Loucy (cell line): Measurements from ENCODE around the gene GNRHR.
"Not testable (repeated sequence)": the region's sequence is repeated elsewhere in the genome, so short reads cannot be mapped to it uniquely, and the experiment has no call there.

Experiments
- H2AFZ ChIP-seq: fragments of 200-600 bp; sonication (generic); 2 replicates; pipeline ENCODE4 v1.6.0; 2016; ENCODE audit warnings: antibody characterized with exemption, mild to moderate bottlenecking, low read length, moderate library complexity
- H3F3A ChIP-seq: fragments of 200-600 bp; 2 replicates; pipeline ENCODE4 v1.6.0; 2016; ENCODE audit warnings: antibody characterized with exemption, low read depth, mild to moderate bottlenecking
- H3K27me3 ChIP-seq: fragments of 200-600 bp; sonication (generic); 2 replicates; pipeline ENCODE4 v1.6.1; 2014; ENCODE audit warnings: low read length, mild to moderate bottlenecking; ENCODE audit not compliant: insufficient read depth, poor library complexity, severe bottlenecking
- H3K36me3 ChIP-seq: fragments of 200-600 bp; sonication (generic); 2 replicates; pipeline ENCODE4 v1.6.1; 2016; ENCODE audit warnings: low read length; ENCODE audit not compliant: insufficient read depth
- H3K4me1 ChIP-seq: fragments of 200-600 bp; sonication (generic); 2 replicates; pipeline ENCODE4 v1.5.1; 2014; ENCODE audit warnings: low read length, mild to moderate bottlenecking; ENCODE audit not compliant: insufficient read depth, poor library complexity, severe bottlenecking
- H3K4me2 ChIP-seq: fragments of 200-600 bp; sonication (generic); 2 replicates; pipeline ENCODE4 v1.6.0; 2014; ENCODE audit warnings: antibody characterized with exemption, low read length, low read depth, mild to moderate bottlenecking; ENCODE audit not compliant: poor library complexity, severe bottlenecking
- H3K4me3 ChIP-seq: fragments of 200-600 bp; sonication (generic); 2 replicates; pipeline ENCODE4 v1.5.1; 2014; ENCODE audit warnings: low read length, mild to moderate bottlenecking, mixed read lengths; ENCODE audit not compliant: poor library complexity, severe bottlenecking
- H3K79me2 ChIP-seq: fragments of 200-600 bp; sonication (generic); 2 replicates; pipeline ENCODE4 v1.6.1; 2014; ENCODE audit warnings: low read length; ENCODE audit not compliant: insufficient read depth
- H3K9ac ChIP-seq: fragments of 200-600 bp; sonication (generic); 2 replicates; pipeline ENCODE4 v1.6.0; 2014; ENCODE audit warnings: mild to moderate bottlenecking, low read depth, low read length, moderate library complexity; ENCODE audit not compliant: poor library complexity, severe bottlenecking
- H3K9me2 ChIP-seq: fragments of 200-600 bp; sonication (generic); replicated peaks from 2 replicates; pipeline ENCODE4 v1.6.1; 2016; ENCODE audit warnings: low read depth, low read length, mixed read lengths
- H3K9me3 ChIP-seq: fragments of 200-600 bp; sonication (generic); 2 replicates; pipeline ENCODE4 v1.6.1; 2014; ENCODE audit warnings: mild to moderate bottlenecking, antibody characterized with exemption, low read length, low read depth; ENCODE audit not compliant: insufficient read depth
- H4K20me1 ChIP-seq: fragments of 200-600 bp; sonication (generic); 2 replicates; pipeline ENCODE4 v1.6.0; 2014; ENCODE audit warnings: antibody characterized with exemption, low read length, mild to moderate bottlenecking; ENCODE audit not compliant: insufficient read depth, poor library complexity, severe bottlenecking
- CTCF ChIP-seq: fragments of 200-600 bp; sonication (generic); conservative IDR thresholded peaks from 2 replicates; pipeline ENCODE4 v1.5.1; 2014; ENCODE audit warnings: mild to moderate bottlenecking, antibody characterized with exemption, low read length
- EZH2phosphoT487 ChIP-seq: fragments of 200-600 bp; IDR thresholded peaks from 2 replicates; pipeline ENCODE4 v1.6.1; 2018; ENCODE audit warnings: antibody characterized with exemption, mild to moderate bottlenecking, moderate library complexity, borderline replicate concordance

GNRHR gene

GRCh38 chr4:67743194-67743593 is 11.0 kb downstream of the GNRHR start:
- H3F3A ChIP-seq: no peaks in the 10 kb centered on the region
- H3K9me2 ChIP-seq: no peaks in the 10 kb centered on the region
- H3K9me3 ChIP-seq: no peaks in the 10 kb centered on the region
- no peak overlapping the region for H3K4me3 ChIP-seq
- no peaks in the 10 kb centered on the region for H3K27me3 ChIP-seq
- TF ChIP-seq EZH2phosphoT487 (no peak), CTCF (no peak)
- H3K4me2 ChIP-seq: no peak overlapping the region
- H3K36me3 ChIP-seq: no peaks in the 10 kb centered on the region
- H3K9ac ChIP-seq: no peak overlapping the region
- no peak overlapping the region for H2AFZ ChIP-seq
- H4K20me1 ChIP-seq: no peaks in the 10 kb centered on the region
- H3K4me1 ChIP-seq: no peaks in the 10 kb centered on the region
- no peaks in the 10 kb centered on the region for H3K79me2 ChIP-seq

- H3F3A ChIP-seq: no peaks in the 10 kb centered on the region
- H3K4me1 ChIP-seq: no peaks in the 10 kb centered on the region
- H3K27me3 ChIP-seq: no peaks in the 10 kb centered on the region
- H3K9me3 ChIP-seq: no peaks in the 10 kb centered on the region
- TF ChIP-seq CTCF: no peak
- TF ChIP-seq EZH2phosphoT487: no peak
- no peaks in the 10 kb centered on the region for H4K20me1 ChIP-seq
- H3K36me3 ChIP-seq: no peaks in the 10 kb centered on the region
- no peak overlapping the region for H3K4me3 ChIP-seq
- H3K79me2 ChIP-seq: no peaks in the 10 kb centered on the region
- H3K9ac ChIP-seq: no peak overlapping the region
- H2AFZ ChIP-seq: no peak overlapping the region
- no peaks in the 10 kb centered on the region for H3K9me2 ChIP-seq
- H3K4me2 ChIP-seq: no peak overlapping the region
Measured at GRCh38 chr4:67736262-67736661, 17.9 kb downstream of the GNRHR start.

GRCh38 chr4:67735325-67735724 is 18.9 kb downstream of the GNRHR start:
- Histone ChIP-seq H3K4me2 (no peak overlapping the region), H3K79me2 (no peaks in the 10 kb centered on the region), H4K20me1 (no peaks in the 10 kb centered on the region), H2AFZ (no peak overlapping the region), H3K9me3 (no peaks in the 10 kb centered on the region), H3K36me3 (no peaks in the 10 kb centered on the region), H3F3A (no peaks in the 10 kb centered on the region), H3K9ac (no peak overlapping the region), H3K4me3 (no peak overlapping the region), H3K9me2 (no peaks in the 10 kb centered on the region), H3K27me3 (no peaks in the 10 kb centered on the region), H3K4me1 (no peaks in the 10 kb centered on the region)
- no peak for TF ChIP-seq EZH2phosphoT487
- TF ChIP-seq CTCF: no peak

GRCh38 chr4:67730511-67730910 is 23.7 kb downstream of the GNRHR start:
- H4K20me1 ChIP-seq, H3K9me3 ChIP-seq, H3K4me3 ChIP-seq, H3K79me2 ChIP-seq, H3K4me2 ChIP-seq, H3K9ac ChIP-seq, H3K27me3 ChIP-seq, H3K4me1 ChIP-seq, H3F3A ChIP-seq, H3K36me3 ChIP-seq, H2AFZ ChIP-seq, H3K9me2 ChIP-seq: not testable (repeated sequence)
